Measurements from ENCODE around the gene NSRP1.

DNA sequence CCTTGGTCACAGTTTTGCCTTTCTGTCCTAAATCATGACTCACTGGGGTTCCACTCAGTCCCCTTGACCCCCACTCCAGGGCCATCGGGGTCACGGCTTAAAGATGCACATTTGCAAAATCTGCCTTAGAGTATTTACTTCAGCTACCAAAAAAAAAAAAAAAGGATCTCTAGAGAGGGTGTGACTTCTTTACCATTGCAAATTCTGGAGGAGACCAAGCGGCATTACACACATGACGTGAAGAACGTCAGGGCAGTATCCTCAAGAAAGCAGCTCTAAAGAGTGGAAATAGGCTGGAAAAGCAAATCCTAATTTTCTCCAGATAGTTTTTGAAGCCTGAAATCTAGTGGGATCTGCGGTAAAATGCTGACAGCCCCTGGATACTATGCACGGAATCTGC lies 93.3 kb downstream of the NSRP1 start:
- TF ChIP-seq, protein P1, sequence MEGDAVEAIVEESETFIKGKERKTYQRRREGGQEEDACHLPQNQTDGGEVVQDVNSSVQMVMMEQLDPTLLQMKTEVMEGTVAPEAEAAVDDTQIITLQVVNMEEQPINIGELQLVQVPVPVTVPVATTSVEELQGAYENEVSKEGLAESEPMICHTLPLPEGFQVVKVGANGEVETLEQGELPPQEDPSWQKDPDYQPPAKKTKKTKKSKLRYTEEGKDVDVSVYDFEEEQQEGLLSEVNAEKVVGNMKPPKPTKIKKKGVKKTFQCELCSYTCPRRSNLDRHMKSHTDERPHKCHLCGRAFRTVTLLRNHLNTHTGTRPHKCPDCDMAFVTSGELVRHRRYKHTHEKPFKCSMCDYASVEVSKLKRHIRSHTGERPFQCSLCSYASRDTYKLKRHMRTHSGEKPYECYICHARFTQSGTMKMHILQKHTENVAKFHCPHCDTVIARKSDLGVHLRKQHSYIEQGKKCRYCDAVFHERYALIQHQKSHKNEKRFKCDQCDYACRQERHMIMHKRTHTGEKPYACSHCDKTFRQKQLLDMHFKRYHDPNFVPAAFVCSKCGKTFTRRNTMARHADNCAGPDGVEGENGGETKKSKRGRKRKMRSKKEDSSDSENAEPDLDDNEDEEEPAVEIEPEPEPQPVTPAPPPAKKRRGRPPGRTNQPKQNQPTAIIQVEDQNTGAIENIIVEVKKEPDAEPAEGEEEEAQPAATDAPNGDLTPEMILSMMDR (IDR thresholded peaks at IDR 0.05; ENCODE audit: low read length), result no peak
- no peak for TF ChIP-seq EZH2phosphoT487 (IDR thresholded peaks at IDR 0.05; ENCODE audit: low read length)
- TF ChIP-seq EZH2 (optimal IDR thresholded peaks at IDR 0.05; ENCODE audit: low read depth, low read length), result no peak
